Stimulated activated CD4-positive, alpha-beta T cell treated with anti-CD3 and anti-CD28 coated beads, Interleukin-15, amount 100 ng/mL, for 24 hours (primary cell): Measurements from ENCODE around the gene SLC25A27.
A peak's percentile ranks its signal among the peaks of the same experiment; 100 is the strongest.
"Not testable (repeated sequence)": the region's sequence is repeated elsewhere in the genome, so short reads cannot be mapped to it uniquely, and the experiment has no call there.

Experiments
- DNase-seq: peaks from one replicate; pipeline ENCODE4 v3.0.0-alpha.2; 2020

The SLC25A27 gene, protein sequence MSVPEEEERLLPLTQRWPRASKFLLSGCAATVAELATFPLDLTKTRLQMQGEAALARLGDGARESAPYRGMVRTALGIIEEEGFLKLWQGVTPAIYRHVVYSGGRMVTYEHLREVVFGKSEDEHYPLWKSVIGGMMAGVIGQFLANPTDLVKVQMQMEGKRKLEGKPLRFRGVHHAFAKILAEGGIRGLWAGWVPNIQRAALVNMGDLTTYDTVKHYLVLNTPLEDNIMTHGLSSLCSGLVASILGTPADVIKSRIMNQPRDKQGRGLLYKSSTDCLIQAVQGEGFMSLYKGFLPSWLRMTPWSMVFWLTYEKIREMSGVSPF

DNA sequence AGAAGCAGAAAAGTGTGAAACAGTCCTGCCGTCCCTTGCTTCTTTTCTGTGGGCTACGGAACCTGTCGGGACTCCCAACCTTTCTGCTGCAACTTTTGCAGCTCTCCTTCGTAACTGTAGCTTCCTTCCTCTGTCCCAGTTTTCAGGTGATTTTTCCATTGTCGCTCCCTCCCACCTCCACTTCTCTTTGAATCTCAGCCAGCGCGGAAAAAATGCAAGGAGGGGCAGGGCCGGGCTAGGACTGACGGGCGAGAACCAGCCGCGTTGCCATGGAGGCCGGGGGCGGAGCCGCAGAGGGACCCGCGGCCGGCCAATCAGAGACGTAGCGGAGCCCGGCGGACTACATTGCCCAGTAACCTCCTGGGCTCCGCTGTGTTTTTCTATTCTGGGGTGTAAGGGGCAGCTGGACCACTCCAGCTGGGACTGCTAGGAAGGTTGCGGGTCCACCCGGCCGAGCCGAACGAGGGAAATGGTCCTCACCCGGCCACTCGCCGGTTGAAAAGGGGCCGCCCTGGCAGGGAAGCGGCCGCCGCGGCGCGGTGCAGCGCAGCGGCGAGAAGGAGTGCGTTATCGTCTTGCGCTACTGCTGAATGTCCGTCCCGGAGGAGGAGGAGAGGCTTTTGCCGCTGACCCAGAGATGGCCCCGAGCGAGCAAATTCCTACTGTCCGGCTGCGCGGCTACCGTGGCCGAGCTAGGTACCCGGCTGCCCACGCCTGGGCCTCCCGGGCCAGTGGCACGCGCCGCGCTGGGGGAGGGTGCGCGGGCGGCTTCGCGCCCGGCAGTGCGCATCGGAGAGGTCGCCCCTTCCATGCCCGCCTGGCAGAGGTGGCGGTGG lies at the start of gene SLC25A27, which contains the start of gene CYP39A1:
TSS of gene SLC25A27 (plus strand) at position 373 of the 836 bp plus-strand sequence. CDS start at position 591, 218 bp downstream.
TSS of gene CYP39A1 (minus strand) at position 216 of the 836 bp plus-strand sequence. CDS start 236 bp downstream, outside the sequence.
- peak; percentile 90 for DNase-seq

DNA sequence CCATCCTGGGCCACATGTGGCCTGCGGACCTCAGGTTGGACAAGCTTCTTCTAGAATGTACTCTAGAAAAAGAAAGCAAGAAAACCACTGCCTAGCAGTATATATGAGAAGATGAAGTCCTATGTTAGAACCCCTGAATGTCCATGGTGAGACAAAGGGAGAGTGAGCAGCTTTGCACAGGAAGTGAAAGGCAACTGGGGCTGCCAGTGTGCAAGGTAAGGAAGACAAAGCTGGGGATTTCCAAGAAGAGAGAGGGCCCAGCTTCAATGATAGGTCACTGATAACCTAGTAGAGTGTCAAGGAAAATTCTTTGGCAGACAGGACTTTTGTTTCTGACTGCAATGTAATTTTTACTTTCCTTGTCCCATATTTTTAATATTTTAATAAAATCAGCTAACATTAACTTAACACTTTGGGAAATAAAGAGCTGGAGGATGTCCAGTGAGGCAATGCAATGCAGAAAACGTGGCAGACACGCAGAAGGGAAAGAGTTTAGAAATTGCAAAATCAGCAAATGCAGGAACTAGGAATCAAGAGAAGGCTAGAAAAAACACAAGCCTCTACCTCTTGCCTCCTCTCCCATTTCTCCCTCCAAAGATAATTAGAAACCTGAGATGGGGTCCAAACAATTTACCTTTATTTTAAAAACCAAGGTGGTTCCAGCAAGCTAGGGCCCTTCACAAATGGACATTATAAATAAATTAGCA lies 47.5 kb upstream of the SLC25A27 start:
- DNase-seq, result no peak

DNA sequence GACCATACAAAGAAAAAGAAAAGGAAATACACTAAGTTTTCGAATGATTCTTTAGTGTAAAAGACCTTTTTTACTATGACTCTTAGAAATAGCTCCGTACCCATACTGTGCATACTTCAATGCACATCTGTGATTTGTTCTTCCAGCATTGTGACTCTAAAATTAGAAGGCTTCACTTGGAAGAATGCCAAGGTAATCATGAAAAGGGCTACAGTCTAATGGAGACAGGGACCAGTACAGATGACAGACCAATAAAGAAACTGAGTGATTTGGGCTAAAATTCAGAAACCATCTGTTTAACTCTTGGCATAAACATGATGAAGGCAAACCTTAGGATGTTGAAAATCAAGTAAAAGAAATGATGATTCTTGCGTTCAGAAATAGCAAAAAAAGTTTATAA lies 46.4 kb upstream of the SLC25A27 start:
- DNase-seq, result no peak

DNA sequence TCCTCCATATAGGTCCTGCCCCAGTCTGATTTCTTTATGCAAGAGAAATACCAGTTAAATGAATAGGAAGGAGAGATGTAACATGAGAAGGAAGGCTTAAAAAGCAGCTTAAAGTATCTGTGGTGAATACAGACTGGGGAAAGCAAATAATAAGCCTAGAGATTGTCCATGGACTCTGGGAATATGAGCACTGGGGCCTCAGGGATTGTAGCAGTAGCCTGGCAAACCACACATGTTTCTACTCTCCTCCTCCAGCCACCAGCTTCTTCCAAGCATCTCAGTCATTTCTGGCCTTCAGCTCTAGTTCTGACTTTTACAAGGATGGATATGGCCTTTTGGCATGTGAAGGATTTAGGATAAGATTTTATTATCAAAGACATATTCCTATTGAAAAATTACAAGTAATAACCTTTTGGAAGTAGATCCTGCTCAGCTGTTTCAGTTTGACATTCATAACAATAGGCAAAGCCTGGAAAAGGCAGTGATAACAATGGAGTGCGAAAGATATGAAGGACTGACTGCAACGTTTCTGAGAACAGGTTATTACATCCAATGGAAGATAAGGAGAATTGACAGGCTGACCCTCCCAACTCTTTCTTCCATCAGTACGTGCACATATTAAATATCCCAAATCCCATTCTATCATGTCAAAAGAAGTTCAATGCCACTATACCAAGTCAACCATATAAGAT lies 41.8 kb upstream of the SLC25A27 start:
- DNase-seq, result no peak

DNA sequence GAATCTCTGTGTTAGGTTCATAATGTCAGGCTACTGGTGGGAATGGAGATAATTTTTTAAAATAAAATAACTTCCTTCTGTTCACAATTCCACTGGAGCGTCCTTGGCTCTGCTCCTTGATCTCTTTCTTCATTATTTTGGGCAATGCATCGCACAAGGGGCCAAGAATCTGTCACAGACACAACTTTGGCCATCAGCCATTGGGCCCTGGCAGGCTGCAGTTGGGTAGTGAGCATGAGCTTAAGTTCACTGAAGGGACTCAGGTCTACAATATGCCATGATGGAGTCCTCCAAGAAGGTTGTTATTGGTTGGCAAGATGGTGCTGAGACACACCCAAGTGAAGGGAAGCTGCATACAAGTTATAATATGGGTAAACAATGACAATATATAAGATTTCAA lies 40.1 kb upstream of the SLC25A27 start:
- DNase-seq, result no peak

DNA sequence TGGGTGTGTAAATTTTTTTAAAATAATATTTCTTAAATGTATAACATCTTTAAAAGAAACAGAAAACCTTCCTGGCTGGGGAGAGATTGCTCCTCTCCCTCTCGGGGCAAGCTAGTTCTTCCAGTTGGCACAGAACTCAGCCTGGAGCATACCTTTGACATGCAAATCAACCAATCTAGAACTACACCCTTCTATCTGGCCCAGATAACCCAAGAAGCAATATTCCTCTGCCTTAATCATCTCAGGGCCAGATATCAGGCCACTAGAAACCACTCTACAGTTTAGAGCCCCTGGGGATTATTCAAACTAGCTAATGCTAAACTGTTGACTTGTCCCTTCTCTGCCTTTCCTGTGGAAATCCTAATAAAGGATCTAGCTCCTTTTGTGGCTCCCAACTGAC lies 34.0 kb upstream of the SLC25A27 start:
- DNase-seq, result no peak

DNA sequence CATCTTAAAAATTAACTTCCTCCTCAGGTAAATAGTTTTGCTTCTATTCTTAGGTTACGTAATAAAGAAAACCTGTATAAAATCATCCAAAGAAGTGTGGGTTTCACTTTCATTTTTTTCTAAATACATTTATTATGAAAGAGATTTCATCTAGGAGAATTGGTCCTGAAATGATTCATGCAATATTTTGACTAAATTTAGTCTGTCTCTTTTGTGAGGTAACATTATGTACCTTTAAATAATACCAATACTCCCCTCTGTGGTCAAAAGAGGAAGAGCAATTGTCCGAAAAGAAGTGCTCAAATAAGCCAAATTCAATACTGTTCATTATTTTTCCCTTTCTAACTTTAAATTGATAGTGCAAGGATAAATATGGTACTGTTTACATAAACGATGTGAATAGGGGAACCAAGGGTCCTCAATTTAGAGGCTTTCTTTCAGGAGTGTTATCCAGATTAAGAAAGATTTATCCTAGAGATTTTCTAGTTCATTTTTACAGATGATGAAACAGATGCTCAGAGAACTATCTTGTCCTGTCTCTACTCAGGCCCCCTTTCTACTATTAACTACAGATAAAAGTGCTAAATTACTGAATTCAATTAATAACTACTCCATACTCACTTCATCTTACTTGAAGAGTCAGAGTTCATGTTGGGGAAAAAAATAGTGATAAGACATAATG lies 26.4 kb upstream of the SLC25A27 start:
- no peak for DNase-seq

DNA sequence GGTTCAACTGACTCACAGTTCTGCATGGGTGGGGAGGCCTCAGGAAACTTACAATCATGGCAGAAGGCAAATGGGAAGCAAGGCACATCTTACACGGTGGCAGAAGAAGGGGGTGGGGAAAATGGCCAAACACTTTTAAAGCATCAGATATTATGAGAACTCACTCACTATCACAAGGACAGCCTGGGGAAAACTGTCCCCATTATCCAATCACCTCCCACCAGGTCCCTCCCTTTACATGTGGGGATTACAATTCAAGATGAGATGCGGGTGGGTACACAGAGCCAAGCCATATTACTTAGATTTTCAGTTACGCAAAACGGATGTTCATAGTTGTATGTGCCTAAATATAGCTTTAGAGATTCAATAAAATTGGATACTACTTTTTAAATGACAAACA lies 25.8 kb upstream of the SLC25A27 start:
- DNase-seq, result no peak

DNA sequence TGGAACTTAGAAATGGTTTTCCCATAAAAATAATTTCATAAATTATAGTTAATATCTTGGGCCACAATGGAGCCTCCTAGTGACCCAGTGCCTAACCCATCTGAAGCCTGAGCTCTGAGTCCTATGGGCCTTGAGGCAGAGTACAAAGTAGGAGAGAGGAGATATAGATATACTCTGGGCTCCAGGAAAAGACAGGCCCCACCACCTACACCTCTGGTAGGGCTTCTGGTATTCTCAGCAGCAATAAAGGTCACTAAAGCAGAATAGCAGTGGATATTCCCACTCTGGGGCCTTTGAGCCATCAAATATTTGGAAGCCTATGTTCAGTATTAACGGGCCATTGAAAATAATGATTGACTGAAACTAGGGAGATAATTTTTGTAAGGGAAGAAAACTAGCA lies 24.3 kb upstream of the SLC25A27 start:
- DNase-seq, result no peak

DNA sequence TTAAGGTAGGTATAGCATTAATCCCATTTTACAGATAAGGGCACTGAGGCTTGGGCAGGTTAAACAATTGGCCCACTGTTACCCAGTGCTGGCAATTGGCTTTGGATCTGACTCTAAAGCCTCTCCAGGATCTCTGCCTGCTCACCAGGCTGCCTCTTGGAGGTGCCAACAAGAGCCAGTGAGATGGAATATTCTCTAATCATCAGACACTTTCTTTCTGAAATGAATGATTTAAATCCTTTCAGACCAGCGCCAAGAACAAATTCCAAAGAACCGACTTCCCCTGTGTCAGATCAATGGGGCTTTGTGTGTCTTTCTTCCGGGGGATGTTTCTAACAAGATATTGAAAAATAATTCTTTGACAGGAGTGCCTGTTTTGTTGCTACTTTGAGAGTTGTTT lies 23.8 kb upstream of the SLC25A27 start:
- no peak for DNase-seq

DNA sequence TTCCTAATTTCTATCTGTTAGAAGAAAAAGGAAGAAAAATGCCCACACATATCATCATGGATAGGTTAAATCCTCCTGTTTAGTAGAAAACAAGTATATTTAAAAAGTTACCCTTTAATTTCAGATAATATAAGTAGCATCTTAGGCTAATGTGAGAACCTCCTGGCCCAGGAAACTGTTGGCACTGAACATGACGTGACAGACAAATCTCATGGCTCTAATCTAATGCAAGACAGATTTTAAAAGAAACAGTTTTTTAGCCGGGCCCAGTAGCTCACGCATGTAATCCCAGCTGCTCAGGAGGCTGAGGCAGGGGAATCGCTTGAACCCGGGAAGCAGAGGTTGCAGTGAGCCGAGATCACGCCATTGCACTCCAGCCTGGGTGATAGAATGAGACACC lies 23.1 kb upstream of the SLC25A27 start:
- DNase-seq, result no peak

DNA sequence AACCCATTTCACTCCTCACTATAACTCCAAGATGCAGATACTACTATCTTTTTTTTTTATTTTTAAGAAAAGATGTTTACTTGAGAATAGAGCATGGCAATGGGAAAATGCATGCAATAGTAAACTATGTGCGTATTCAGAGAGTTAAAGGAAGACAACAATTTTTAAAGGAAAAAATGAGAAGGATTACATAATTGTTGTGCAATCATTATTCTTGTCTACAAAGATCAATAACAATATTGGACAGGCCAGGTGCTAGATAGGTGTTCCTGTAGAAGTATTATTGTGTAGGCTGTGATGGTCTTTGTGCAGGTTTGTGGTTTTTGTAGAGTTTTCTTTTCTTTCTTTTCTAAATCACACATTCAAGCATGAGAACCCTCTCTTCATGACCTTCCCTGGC lies 20.7 kb upstream of the SLC25A27 start:
- no peak for DNase-seq

DNA sequence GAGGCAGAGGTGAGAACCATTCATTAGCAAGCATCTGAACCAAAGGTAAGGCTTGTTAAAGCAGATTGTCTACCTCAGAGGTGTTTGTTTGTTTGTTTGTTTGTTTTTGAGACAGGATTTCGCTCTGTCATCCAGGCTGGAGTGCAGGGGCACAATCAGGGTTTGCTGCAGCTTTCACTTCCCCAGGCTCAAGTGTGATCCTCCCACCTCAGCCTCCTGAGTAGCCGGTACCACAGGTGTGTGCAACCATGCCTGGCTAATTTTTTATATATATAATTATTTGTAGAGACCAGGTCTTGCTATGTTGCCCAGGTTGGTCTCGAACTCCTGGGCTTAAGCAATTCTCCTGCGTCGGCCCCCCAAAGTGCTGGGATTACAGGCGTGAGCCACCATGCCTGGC lies 17.3 kb upstream of the SLC25A27 start:
- no peak for DNase-seq

DNA sequence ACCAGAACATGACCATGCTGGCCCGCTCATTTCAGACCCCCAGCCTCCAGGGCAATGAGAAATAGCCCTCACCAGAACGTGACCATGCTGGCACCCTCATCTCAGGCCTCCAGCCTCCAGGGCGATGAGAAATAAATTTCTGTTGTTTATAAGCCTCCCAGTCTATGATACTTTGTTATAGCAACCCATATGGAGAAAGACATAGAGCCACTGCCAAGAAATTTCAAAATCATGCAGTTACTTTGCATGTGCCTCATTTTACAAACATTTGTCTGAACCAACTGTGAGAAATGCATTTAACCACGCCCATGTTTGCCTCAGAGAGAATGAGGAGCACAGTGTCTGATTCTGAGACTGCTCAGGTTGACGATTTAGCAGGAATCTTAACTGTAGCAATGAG lies 15.6 kb upstream of the SLC25A27 start:
- DNase-seq, result no peak

DNA sequence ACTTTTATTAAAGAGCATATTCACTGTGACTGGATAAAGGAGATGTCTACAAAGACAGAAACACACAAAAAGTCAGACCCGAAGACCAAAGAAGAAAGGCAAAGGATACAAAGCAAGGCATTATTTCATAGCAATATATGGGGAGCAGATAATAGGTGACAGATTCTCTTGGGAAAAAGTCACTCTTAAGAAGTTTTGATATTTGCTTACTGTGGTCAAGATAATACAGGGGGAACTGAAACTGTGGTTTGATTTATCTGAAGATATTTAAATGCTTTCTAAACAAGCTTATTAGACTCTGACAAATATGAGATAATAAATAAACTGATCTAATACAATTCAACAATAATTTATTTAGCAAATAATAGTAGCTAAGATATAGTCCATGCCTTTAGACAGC lies 14.8 kb upstream of the SLC25A27 start:
- DNase-seq, result no peak

DNA sequence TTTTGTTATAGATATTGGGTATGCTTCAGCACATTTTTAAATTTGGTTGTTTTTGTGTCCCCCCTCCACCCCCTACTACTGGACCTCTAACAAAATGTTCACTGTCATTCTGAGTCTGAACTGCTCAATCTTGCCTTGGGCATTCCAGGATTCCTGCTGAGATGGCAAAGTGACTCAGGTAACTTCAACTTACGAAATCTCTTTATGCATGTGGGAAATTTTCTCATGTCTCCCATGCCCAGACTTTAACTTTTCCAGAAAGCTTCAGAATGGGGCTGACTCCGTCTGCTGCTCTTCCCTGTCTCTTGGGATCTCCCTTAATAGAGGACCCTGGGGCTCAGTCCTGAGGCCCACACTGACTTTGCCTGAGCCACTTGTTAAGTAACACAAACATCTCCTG lies 14.1 kb upstream of the SLC25A27 start:
- no peak for DNase-seq

DNA sequence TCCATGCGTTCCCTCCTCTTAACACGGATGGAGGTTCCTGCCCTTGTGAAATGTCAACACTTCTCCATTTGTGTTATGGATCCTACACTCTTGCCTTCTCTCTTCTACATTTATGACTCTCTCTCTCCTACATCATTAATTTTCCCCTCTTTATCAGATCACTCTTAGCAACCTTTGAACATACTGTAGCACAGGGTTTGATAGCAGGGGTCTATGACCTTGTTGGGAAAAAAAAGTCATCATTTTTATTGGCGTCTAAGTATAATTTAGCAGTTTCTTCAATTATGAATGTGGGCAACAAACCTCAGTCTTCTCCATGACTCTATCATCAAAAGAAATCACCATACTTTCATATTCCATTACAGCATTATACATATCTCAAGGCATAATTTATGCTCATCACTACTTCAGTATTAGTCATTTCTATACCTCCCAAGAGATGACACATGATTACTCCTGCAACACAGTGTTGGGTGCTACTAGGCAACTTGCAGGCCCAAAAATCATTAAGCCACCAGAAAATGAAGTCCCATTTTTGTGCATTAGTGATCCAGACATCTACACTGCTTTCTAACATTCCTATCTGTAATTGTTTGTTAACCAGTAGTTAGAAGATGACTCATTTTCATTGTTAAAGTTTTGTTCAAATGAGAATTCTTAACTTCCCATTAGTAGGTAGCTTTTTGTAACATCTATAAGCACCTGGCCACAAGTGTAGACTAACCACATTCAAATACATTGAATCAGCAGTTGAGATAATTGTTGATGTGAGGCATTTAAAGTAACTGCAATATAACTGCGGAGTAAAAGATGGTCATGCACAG lies 9.6 kb upstream of the SLC25A27 start:
- no peak for DNase-seq

DNA sequence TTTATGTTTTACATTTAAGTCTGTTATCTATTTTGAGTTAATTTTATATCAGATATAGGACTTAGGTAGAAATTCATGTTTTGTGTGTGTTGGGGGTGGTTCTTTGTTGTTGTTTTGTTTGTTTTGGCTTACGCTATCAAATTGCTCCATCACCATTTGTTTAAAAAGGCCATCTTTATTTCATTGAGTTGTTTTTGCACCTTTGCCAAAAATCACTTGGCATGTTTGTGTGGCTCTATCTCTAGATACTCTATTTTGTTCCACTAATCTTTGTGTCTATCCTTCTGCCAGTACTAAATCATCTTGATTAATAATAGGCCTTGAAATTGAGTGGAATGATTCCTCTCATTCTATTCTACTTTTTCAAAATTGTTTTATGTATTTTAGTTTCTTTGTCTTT lies 7.5 kb upstream of the SLC25A27 start:
- DNase-seq, result no peak

DNA sequence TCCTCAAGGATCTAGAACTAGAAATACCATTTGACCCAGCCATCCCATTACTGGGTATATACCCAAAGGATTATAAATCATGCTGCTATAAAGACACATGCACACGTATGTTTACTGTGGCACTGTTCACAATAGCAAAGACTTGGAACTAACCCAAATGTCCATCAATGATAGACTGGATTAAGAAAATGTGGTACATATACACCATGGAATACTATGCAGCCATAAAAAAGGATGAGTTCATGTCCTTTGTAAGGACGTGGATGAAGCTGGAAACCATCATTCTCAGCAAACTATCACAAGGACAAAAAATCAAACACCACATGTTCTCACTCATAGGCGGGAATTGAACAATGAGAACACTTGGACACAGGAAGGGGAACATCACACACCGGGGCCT lies 4.7 kb upstream of the SLC25A27 start:
- not testable (repeated sequence) for DNase-seq

DNA sequence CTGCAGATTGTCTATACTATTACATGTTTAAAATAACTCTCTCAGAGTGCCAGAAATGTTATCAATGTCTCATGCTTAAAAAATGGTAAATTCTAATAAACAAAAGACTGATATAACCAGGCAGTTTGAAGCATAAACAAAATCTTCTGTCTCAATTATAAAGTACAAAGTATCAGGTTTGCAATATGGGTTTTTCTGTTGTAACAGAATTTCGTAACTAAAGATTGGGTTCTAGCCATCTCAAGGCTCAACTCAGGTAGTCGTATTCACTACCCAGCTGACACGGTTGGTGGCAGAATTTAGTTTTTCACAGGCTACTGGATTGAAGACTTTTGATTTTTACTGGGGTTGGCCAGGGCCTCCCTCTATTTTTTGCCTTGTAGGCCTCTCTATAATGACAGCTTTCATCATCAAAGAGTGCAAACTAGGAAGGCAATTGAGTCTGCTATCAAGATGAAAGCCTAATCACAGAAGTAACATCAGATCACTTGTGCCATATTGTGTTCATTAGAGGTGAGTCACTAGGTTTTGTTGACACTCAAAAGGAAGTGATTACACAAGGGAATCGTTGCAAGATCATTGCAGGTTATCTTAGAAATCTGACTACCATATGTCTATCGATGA lies 3.8 kb upstream of the SLC25A27 start:
- DNase-seq, result no peak

DNA sequence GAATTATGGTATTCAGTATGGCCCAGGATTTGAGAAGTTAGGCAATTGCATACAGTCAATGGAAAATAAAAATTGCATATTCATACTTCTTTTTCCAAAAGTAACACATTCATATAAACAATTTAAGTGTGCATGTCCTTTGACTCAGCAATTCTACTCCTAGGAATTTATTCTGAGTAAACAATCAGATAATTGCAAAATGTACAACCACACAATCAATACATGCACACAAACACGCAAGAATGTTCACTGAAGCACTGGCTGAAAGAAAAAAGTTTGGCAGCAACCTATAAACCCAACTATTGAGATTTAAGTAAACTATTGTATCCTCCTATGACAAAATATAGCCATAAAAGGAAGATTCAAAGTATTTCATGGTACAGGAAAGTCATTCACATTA lies 1.8 kb upstream of the SLC25A27 start:
- no peak for DNase-seq
